Stimulated activated naive B cell treated with anti-CD40 and anti-IgM and Interleukin-4, amounts not matched to agents 10 μg/mL and 1 μg/mL and 100 μg/mL, for 72 hours (primary cell): ENCODE results near the gene POLR1F.

Experiments used
- ATAC-seq, 2 donors: fragments of 150-1000 bp; cut with Tn5 transposase; replicated peaks; 2 replicates each; pipeline ENCODE4 v1.10.0; 2021; ENCODE audit warnings: moderate library complexity in 1 of 2
- DNase-seq: peaks from one replicate; pipeline ENCODE4 v3.0.0; 2021
- H3K27ac Mint-ChIP-seq: one replicate; pipeline ENCODE4 v1.8.0; 2022; ENCODE audit warnings: mild to moderate bottlenecking, mixed read lengths
- H3K27me3 Mint-ChIP-seq, 2 donors: one replicate each; pipeline ENCODE4 v1.8.0; 2022; ENCODE audit warnings: mixed read lengths in 2 of 2
- H3K36me3 Mint-ChIP-seq, 2 donors: one replicate each; pipeline ENCODE4 v1.8.0; 2022; ENCODE audit warnings: mixed read lengths in 2 of 2, mild to moderate bottlenecking in 1 of 2
- H3K4me1 Mint-ChIP-seq, 2 donors: one replicate each; pipeline ENCODE4 v1.8.0; 2022; ENCODE audit warnings: mixed read lengths in 2 of 2, mild to moderate bottlenecking in 1 of 2
- H3K4me3 Mint-ChIP-seq, 2 donors: one replicate each; pipeline ENCODE4 v1.8.0; 2022; ENCODE audit warnings: mild to moderate bottlenecking in 2 of 2, mixed read lengths in 2 of 2, moderate library complexity in 1 of 2
- H3K9me3 Mint-ChIP-seq, 2 donors: one replicate each; pipeline ENCODE4 v1.8.0; 2022; ENCODE audit warnings: mixed read lengths in 2 of 2, mild to moderate bottlenecking in 1 of 2

Gene POLR1F

DNA sequence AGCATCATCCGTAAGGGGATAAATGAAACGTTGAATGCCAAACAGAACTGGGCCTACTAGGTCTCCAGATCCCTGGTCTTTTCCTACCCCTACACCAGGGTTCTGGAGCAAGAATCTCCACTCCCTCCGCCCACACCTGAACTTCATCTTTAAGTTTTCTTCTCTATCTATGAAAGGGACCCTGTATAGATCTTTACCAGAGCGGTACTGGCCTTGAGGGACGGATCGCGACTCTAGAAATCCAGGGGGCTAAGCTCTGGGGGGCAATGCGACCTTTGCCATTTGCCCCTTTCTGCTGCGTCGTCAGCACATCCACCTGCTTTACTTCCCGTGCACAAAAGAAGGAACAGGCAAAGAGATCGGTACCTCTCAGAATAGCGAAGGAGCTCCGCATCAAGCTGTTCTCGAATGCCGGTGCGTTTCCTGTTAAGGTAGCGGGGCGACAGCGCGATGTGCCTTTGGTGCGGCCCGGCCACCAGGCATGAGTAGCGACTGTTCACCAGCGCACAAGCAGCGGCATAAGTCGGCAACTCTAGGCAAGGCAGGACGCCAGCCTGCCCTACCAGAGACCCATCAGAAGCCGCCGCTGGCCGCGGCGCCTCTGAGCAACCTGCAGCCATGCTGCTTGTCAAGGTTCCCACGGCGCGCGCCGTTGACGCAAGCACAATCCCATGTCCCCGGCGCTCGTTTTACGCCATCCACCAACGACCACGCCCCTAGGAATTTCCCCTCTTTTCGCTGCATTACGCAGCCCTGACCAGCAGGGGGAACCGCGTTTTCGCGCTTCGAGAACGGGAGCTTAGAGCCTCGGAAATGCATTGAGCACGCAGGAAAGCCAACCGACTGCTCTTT lies at the start of gene POLR1F:
Gene POLR1F (minus strand): TSS at position 641 of the 852 bp plus-strand sequence. CDS start 21 bp downstream, at position 620.
- DNase-seq (peak; percentile 95), ATAC-seq (peak; percentile 99)
- no peaks in the 10 kb centered on the region for H3K9me3 Mint-ChIP-seq
- no peaks in the 10 kb centered on the region for H3K27me3 Mint-ChIP-seq
- H3K4me1 Mint-ChIP-seq: peaks cover 25 to 40% of the 10 kb centered on the region in 2 donors
- peaks cover 0 to 4% of the 10 kb centered on the region in 2 donors for H3K36me3 Mint-ChIP-seq
- H3K27ac Mint-ChIP-seq: peak within 1 kb of the TSS; percentile 96
- peak within 1 kb of the TSS; percentile 96 to 97 for H3K4me3 Mint-ChIP-seq

- DNase-seq: no peak
- no peak for ATAC-seq
- no peaks in the 10 kb centered on the region for H3K9me3 Mint-ChIP-seq
- H3K4me3 Mint-ChIP-seq: no peak overlapping the region
- H3K36me3 Mint-ChIP-seq: no peaks in the 10 kb centered on the region
- H3K27ac Mint-ChIP-seq: no peak overlapping the region
- peaks cover 4 to 6% of the 10 kb centered on the region in 2 donors for H3K4me1 Mint-ChIP-seq
- peaks cover 6% of the 10 kb centered on the region in 2 donors for H3K27me3 Mint-ChIP-seq
Observed at GRCh38 chr7:19754521-19755116, 45.8 kb upstream of the POLR1F start.

DNA sequence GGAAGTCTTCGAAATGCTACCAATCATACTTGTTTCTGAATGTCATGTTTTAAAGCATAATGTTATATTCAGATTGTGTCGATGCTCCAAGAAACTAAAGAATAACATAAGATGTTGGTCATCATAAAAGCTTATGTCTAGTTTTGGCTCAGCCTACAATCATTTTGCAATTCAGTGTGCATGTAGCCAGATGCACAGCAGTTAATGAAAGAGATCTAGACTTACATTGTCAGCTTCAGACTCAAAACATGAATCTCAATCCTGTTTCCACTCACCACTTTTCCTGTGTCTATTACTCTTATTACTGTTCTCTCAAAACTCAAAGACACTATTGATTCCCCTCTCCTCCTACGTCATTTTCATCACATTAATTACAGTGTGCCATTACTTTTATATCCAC lies 43.2 kb upstream of the POLR1F start:
- DNase-seq (no peak), ATAC-seq (no peak)
- peaks cover 6% of the 10 kb centered on the region in 2 donors for H3K27me3 Mint-ChIP-seq
- H3K9me3 Mint-ChIP-seq: no peaks in the 10 kb centered on the region
- H3K4me3 Mint-ChIP-seq: no peak overlapping the region
- no peak overlapping the region for H3K27ac Mint-ChIP-seq
- no peaks in the 10 kb centered on the region for H3K36me3 Mint-ChIP-seq
- peaks cover 5 to 8% of the 10 kb centered on the region in 2 donors for H3K4me1 Mint-ChIP-seq

DNA sequence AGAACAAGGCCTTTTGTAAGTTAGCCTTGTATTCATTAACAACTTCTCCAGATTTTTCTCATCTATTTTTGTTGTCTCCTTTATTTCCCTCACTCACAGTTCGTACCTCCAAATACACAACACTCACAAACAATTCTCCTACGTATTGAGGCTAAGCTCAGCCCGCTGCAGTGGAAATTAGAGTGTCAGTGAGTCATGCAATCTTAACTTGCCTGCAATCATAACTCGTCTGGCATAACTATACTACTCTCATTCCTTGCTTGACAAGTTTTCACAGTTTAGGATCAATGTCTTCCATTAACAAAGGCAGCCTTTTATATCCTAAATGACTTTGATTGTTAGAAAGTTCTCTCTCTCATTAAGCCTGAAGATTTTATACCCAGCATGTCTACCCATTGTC lies 40.8 kb upstream of the POLR1F start:
- H3K36me3 Mint-ChIP-seq: no peaks in the 10 kb centered on the region
- DNase-seq: no peak
- H3K4me3 Mint-ChIP-seq: no peak overlapping the region
- H3K27ac Mint-ChIP-seq: no peak overlapping the region
- H3K27me3 Mint-ChIP-seq: peaks cover 0 to 12% of the 10 kb centered on the region in 2 donors
- peaks cover 5 to 8% of the 10 kb centered on the region in 2 donors for H3K4me1 Mint-ChIP-seq
- H3K9me3 Mint-ChIP-seq: no peaks in the 10 kb centered on the region
- no peak for ATAC-seq

GRCh38 chr7:19747740-19748339 lies 39.0 kb upstream of the POLR1F start:
- no peak overlapping the region for H3K27ac Mint-ChIP-seq
- H3K9me3 Mint-ChIP-seq: no peaks in the 10 kb centered on the region
- no peaks in the 10 kb centered on the region for H3K36me3 Mint-ChIP-seq
- ATAC-seq (no peak), DNase-seq (no peak)
- no peak overlapping the region for H3K4me3 Mint-ChIP-seq
- H3K27me3 Mint-ChIP-seq: peaks cover 0 to 6% of the 10 kb centered on the region in 2 donors
- peaks cover 5 to 8% of the 10 kb centered on the region in 2 donors for H3K4me1 Mint-ChIP-seq

- no peak for DNase-seq
- Mint-ChIP-seq H3K36me3 (no peaks in the 10 kb centered on the region), H3K27ac (no peak overlapping the region), H3K27me3 (peaks cover 0 to 6% of the 10 kb centered on the region in 2 donors), H3K9me3 (no peaks in the 10 kb centered on the region), H3K4me1 (no peaks in the 10 kb centered on the region), H3K4me3 (no peak overlapping the region)
- no peak for ATAC-seq
Observed at GRCh38 chr7:19744075-19744474, 35.2 kb upstream of the POLR1F start.

- DNase-seq (no peak), ATAC-seq (no peak)
- Mint-ChIP-seq H3K27ac (no peak overlapping the region), H3K4me1 (no peaks in the 10 kb centered on the region), H3K4me3 (no peak overlapping the region), H3K9me3 (no peaks in the 10 kb centered on the region), H3K36me3 (no peaks in the 10 kb centered on the region), H3K27me3 (peaks cover 20 to 35% of the 10 kb centered on the region in 2 donors)
Observed at GRCh38 chr7:19728716-19729115, 19.9 kb upstream of the POLR1F start.

- no peak for ATAC-seq
Observed at GRCh38 chr7:19725770-19726169, 16.9 kb upstream of the POLR1F start.

DNA sequence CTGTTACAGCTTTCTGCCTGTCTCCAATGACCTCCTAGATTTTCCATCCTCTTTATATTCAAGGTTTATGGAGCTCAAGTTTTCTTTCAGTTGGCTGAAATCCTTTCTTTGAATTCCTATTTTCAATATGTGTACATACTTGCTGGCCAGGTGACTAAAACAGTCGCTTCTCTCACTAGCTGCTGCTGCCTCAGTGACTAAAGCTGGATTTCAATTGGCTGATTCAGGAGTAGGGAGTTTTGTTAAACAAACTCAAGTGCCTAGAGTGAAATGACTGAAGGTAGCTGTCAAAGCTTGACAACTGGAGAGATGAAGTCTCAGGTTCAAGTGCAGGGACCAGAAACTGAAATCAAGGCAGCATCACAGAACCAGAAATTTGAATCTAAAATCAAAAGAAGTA lies 6.7 kb upstream of the POLR1F start:
- Mint-ChIP-seq H3K27ac (no peak overlapping the region), H3K4me1 (no peaks in the 10 kb centered on the region), H3K27me3 (peaks cover 0 to 5% of the 10 kb centered on the region in 2 donors), H3K9me3 (no peaks in the 10 kb centered on the region), H3K36me3 (no peaks in the 10 kb centered on the region), H3K4me3 (no peak overlapping the region)
- no peak for DNase-seq
- ATAC-seq: no peak

More at GRCh38 chr7:19725770-19726169, 16.9 kb upstream of the POLR1F start:
- Mint-ChIP-seq H3K4me1 (no peaks in the 10 kb centered on the region), H3K36me3 (no peaks in the 10 kb centered on the region), H3K27me3 (peaks cover 13 to 26% of the 10 kb centered on the region in 2 donors), H3K4me3 (no peak overlapping the region), H3K27ac (no peak overlapping the region), H3K9me3 (no peaks in the 10 kb centered on the region)
- no peak for DNase-seq

- H3K36me3 Mint-ChIP-seq: no peaks in the 10 kb centered on the region
- H3K27ac Mint-ChIP-seq: no peak overlapping the region
- peaks cover 8% of the 10 kb centered on the region in 2 donors for H3K4me1 Mint-ChIP-seq
- no peak overlapping the region for H3K4me3 Mint-ChIP-seq
- no peak for ATAC-seq
- no peaks in the 10 kb centered on the region for H3K9me3 Mint-ChIP-seq
- peaks cover 0 to 5% of the 10 kb centered on the region in 2 donors for H3K27me3 Mint-ChIP-seq
- DNase-seq: no peak
Observed at GRCh38 chr7:19713676-19714075, 4.8 kb upstream of the POLR1F start.

DNA sequence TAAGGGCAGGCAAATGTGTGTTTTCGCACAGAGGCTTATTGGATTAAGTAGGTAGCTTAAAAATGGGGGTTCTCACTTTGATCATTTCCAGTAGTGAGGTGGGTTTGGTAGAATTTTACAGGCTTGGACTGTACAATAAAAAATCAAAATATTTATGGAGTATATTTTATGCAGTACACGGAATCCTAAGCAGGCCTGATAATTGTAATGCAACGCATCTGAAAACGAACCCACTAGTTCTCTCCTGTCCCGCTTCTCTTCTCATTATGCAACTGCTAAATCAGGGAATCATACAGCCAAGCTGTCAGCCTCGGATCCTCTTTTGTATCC lies 377 bp upstream of the POLR1F start:
- Mint-ChIP-seq H3K4me3 (peak overlapping the region; percentile 96 to 97), H3K27ac (peak overlapping the region; percentile 96), H3K9me3 (no peaks in the 10 kb centered on the region), H3K27me3 (no peaks in the 10 kb centered on the region), H3K4me1 (peaks cover 25 to 40% of the 10 kb centered on the region in 2 donors), H3K36me3 (no peaks in the 10 kb centered on the region)
- no peak for DNase-seq
- ATAC-seq: no peak

DNA sequence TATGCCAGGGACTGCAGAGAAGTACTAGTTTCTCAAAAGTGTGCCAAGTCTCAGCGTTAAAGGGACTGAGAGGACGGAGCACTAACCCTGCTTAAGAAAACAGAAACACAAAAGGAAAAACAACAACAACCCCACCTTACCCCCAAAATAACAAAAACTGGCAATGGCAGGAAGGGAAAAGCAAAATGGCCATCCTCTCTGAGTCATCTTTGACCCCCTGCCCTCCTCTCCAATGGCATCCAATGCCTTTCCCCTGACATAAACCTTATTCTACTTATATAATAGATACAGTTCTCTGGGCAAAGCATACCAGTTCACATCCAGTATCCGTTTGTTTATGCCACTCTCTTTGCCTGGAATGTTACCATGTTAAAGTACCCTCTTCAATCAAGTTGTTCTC lies 1.6 kb downstream of the POLR1F start:
- DNase-seq (no peak), ATAC-seq (no peak)
- Mint-ChIP-seq H3K27ac (no peak overlapping the region), H3K9me3 (no peaks in the 10 kb centered on the region), H3K4me3 (peak overlapping the region in 1 of 2 donors; percentile 97), H3K4me1 (peaks cover 25 to 40% of the 10 kb centered on the region in 2 donors), H3K36me3 (peaks cover 5 to 17% of the 10 kb centered on the region in 2 donors), H3K27me3 (no peaks in the 10 kb centered on the region)

DNA sequence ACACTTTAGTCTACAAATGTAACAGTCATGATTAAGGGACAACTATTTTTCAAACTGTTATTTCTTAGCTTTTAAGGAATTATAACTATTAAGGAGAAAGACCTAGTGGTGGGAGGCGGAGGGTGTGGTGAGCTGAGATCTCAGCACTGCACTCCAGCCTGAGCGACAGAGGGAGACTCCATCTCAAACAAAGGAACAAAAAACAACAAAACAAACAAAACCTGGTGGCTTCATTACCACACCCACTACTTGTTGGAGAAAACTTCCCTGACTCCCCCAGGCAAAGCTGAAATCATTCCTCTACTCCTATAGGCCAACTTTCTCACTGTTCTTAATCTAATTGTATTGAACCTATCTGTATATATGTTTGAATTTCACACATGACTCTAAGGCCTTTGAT lies 3.2 kb downstream of the POLR1F start:
- Mint-ChIP-seq H3K9me3 (no peaks in the 10 kb centered on the region), H3K36me3 (peaks cover 7 to 22% of the 10 kb centered on the region in 2 donors), H3K4me3 (no peak overlapping the region), H3K27me3 (no peaks in the 10 kb centered on the region), H3K27ac (no peak overlapping the region), H3K4me1 (peaks cover 25 to 46% of the 10 kb centered on the region in 2 donors)
- ATAC-seq (no peak), DNase-seq (no peak)

- Mint-ChIP-seq H3K36me3 (peaks cover 17 to 43% of the 10 kb centered on the region in 2 donors), H3K27me3 (no peaks in the 10 kb centered on the region), H3K4me1 (peaks cover 12 to 23% of the 10 kb centered on the region in 2 donors), H3K27ac (no peak overlapping the region), H3K9me3 (no peaks in the 10 kb centered on the region), H3K4me3 (no peak overlapping the region)
- ATAC-seq: no peak
- no peak for DNase-seq
Observed at GRCh38 chr7:19701471-19701870, 7.4 kb downstream of the POLR1F start.
